K562 (cell line): ENCODE data around the gene CBX3. TPM values are rescaled to one million over a fixed set of nuclear protein-coding genes. Genes with fewer than 3 reads are reported as not detected.

Experiments
- ATF1 ChIP-seq, 2 experiments: fragments of 450-650 bp in 1 of 2; IDR thresholded peaks; 2 replicates each; pipeline ENCODE4 v1.6.1; 2016; ENCODE audit warnings: missing compliant biosample characterization in 1 of 2, missing genetic modification characterization in 1 of 2
- CAMTA2 ChIP-seq: fragments of 250-450 bp; sonication (Bioruptor Pico); conservative IDR thresholded peaks from 2 replicates; pipeline ENCODE4 v1.5.1; 2022
- CEBPG ChIP-seq, 3 experiments: fragments of 200-800 bp in 1 of 3; sonication (Bioruptor generic) in 1 of 3; sonication (generic) in 1 of 3; formaldehyde crosslinking in 1 of 3; IDR thresholded peaks in 2 of 3; conservative IDR thresholded peaks in 1 of 3; 2 replicates each; pipeline versions ENCODE4 v1.6.1 to v1.8.0; 2016 to 2022; ENCODE audit warnings: missing compliant biosample characterization in 2 of 3, missing genetic modification characterization in 2 of 3, mild to moderate bottlenecking in 1 of 3, missing genetic modification reagents in 1 of 3
- MAX ChIP-seq: sonication (generic); formaldehyde crosslinking; IDR thresholded peaks from 2 replicates; pipeline ENCODE4 v1.9.0; 2022; ENCODE audit warnings: mild to moderate bottlenecking, missing genetic modification reagents
- NCOA1 ChIP-seq: fragments of 450-650 bp; IDR thresholded peaks from 2 replicates; pipeline ENCODE4 v1.6.1; 2016; ENCODE audit warnings: low read depth
- PATZ1 ChIP-seq: fragments of 250-450 bp; sonication (Bioruptor Pico); IDR thresholded peaks from 2 replicates; pipeline ENCODE4 v1.5.0; 2020; ENCODE audit warnings: mild to moderate bottlenecking, borderline replicate concordance
- RBM14 ChIP-seq: fragments of 200-400 bp; formaldehyde crosslinking; IDR thresholded peaks from 2 replicates; pipeline ENCODE4 v1.6.1; 2018; ENCODE audit warnings: low read depth, mild to moderate bottlenecking, low read length, moderate library complexity, borderline replicate concordance; ENCODE audit not compliant: insufficient read depth
- SMAD1 ChIP-seq: fragments of 150-350 bp; IDR thresholded peaks from 2 replicates; pipeline ENCODE4 v1.6.1; 2014; ENCODE audit warnings: low read length, low read depth; ENCODE audit not compliant: partially characterized antibody
- SMARCA5 ChIP-seq: fragments of 450-650 bp; IDR thresholded peaks from 2 replicates; pipeline ENCODE4 v1.6.1; 2016
- ZNF436 ChIP-seq: fragments of 250-450, 450-650 bp; sonication (Bioruptor Pico); formaldehyde crosslinking; IDR thresholded peaks from 2 replicates; pipeline ENCODE4 v1.7.0; 2020; ENCODE audit warnings: mild to moderate bottlenecking
- ZNF551 ChIP-seq: fragments of 250-450 bp; sonication (Bioruptor Pico); IDR thresholded peaks from 2 replicates; pipeline ENCODE4 v1.5.0; 2021; ENCODE audit warnings: mild to moderate bottlenecking, moderate library complexity
- ZNF592 ChIP-seq: fragments of 450-650 bp; IDR thresholded peaks from 2 replicates; pipeline ENCODE4 v1.6.1; 2017; ENCODE audit warnings: antibody characterized with exemption, mild to moderate bottlenecking
- polyA plus RNA-seq, 8 experiments: library from polyadenylated mRNA; depleted of rRNA in 4 of 8; stranded (reverse) in 5 of 8; unstranded in 3 of 8; fragments of >200 nt; fragmentation: Nextera tagmentation in 2 of 8; fragmentation: Illumina TruSeq in 1 of 8; extraction: Ambion mirVana in 2 of 8; extraction: Trizol in 1 of 8; gene quantifications; 2 replicates each; pipeline versions ENCODE4 v1.2.1 to v1.2.3, GENCODE V29; 2011 to 2014; ENCODE audit warnings: inconsistent platforms in 1 of 8, missing spikeins in 1 of 8
- total RNA-seq, 7 experiments: library from RNA; depleted of rRNA in 6 of 7; stranded (reverse); fragments of >200 nt in 6 of 7; fragmentation: Illumina TruSeq in 2 of 7; extraction: Trizol in 2 of 7; gene quantifications; 2 replicates each; pipeline versions ENCODE4 v1.2.1 to v1.2.3, GENCODE V29; 2011 to 2021; ENCODE audit warnings: low replicate concordance in 1 of 7
- TF ChIP-seq, protein P1 (sequence below): fragments of 250-450 bp; sonication (Bioruptor Pico); IDR thresholded peaks from 2 replicates; pipeline ENCODE4 v1.4.0; 2020
- TF ChIP-seq, protein P2 (sequence below), 2 experiments: fragments of 450-650 bp; conservative IDR thresholded peaks; 2 replicates each; pipeline ENCODE4 v1.6.1; 2017; ENCODE audit warnings: mild to moderate bottlenecking in 2 of 2, moderate library complexity in 2 of 2

The CBX3 gene
- total and polyA plus RNA-seq, 9 of the 15 experiments (the other 6 are each of a cell fraction or from before 2014, with no cell fraction given), result 198 to 413 (median 328) TPM

- TF ChIP-seq ZNF592 (peak; percentile 41; the same call in 1 of the 2 replicates), CAMTA2 (CRISPR knock-in tag) (0 out of 2 replicates have a peak, but pooled peaks have one; percentile 33), ZNF436 (0 out of 2 replicates have a peak, but pooled peaks have one; percentile 23), MAX (CRISPR knock-in tag) (0 out of 2 replicates have a peak, but pooled peaks have one; percentile 25), SMARCA5 (no peak), ATF1 (CRISPR knock-in tag; IDR thresholded peaks at IDR 0.05) (no peak), ATF1 (tag; IDR thresholded peaks at IDR 0.05) (peak; percentile 54), ZNF551 (CRISPR knock-in tag) (peak; percentile 79), SMAD1 (peak; percentile 40), RBM14 (no peak), CEBPG (CRISPR knock-in tag; IDR thresholded peaks at IDR 0.05) (peak; percentile 92), CEBPG (tag; conservative IDR thresholded peaks at IDR 0.05 in 1 of 2, IDR thresholded peaks at IDR 0.05 in 1 of 2) (peak; percentile 92 to 95), NCOA1 (0 out of 2 replicates have a peak, but pooled peaks have one; percentile 7), PATZ1 (CRISPR knock-in tag) (peak; percentile 18; the same call in 1 of the 2 replicates)
- TF ChIP-seq, protein P1, sequence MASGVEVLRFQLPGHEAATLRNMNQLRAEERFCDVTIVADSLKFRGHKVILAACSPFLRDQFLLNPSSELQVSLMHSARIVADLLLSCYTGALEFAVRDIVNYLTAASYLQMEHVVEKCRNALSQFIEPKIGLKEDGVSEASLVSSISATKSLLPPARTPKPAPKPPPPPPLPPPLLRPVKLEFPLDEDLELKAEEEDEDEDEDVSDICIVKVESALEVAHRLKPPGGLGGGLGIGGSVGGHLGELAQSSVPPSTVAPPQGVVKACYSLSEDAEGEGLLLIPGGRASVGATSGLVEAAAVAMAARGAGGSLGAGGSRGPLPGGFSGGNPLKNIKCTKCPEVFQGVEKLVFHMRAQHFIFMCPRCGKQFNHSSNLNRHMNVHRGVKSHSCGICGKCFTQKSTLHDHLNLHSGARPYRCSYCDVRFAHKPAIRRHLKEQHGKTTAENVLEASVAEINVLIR (CRISPR knock-in tag), result 0 out of 2 replicates have a peak, but pooled peaks have one; percentile 8
- TF ChIP-seq, protein P2, sequence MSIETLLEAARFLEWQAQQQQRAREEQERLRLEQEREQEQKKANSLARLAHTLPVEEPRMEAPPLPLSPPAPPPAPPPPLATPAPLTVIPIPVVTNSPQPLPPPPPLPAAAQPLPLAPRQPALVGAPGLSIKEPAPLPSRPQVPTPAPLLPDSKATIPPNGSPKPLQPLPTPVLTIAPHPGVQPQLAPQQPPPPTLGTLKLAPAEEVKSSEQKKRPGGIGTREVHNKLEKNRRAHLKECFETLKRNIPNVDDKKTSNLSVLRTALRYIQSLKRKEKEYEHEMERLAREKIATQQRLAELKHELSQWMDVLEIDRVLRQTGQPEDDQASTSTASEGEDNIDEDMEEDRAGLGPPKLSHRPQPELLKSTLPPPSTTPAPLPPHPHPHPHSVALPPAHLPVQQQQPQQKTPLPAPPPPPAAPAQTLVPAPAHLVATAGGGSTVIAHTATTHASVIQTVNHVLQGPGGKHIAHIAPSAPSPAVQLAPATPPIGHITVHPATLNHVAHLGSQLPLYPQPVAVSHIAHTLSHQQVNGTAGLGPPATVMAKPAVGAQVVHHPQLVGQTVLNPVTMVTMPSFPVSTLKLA (conservative IDR thresholded peaks at IDR 0.05), result peak in 1 of 2 experiments; percentile 50; a peak in 3 of 4 replicates
These were observed 14.0 kb upstream of the CBX3 start (continued) for GRCh38 chr7:26187380-26188205.
